ENCODE measurements around the gene SCEL. TPM values are rescaled to one million over a fixed set of nuclear protein-coding genes. Genes with fewer than 3 reads are reported as not detected.

The SCEL gene
- total and polyA plus RNA-seq, 2 of the 8 experiments (the other 6 are each of a cell fraction or from before 2014, with no cell fraction given), result not detected

DNA sequence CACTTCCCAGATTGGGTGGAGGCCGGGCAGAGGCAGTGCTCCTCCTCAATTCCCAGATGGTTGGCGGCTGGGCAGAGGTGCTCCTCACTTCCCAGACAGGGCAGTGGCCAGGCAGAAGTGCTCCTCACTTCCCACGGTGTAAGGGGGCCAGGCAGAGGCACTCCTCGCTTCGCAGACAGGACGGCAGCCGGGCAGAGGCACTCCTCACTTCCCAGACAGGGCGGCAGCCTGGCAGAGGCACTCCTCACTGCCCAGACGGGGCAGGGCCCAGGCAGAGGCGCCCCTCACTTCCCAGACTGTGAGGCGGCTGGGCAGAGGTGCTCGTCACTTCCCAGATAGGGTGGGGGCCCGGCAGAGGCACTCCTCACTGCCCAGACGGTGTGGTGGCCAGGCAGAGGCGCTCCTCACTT lies 125.3 kb downstream of the SCEL start:
- no peak overlapping the region for H3K9ac ChIP-seq (replicated peaks in 1 of 4; ENCODE audit: extremely low read depth in 1 of 4, low read depth in 3 of 4, low read length in 3 of 4)
- H4K8ac ChIP-seq (ENCODE audit: extremely low read depth, insufficient read depth, low read length), result no peak overlapping the region
- H4K91ac ChIP-seq (replicated peaks; ENCODE audit: insufficient read length, low read length), result no peak overlapping the region
- FAIRE-seq, result no peak
- H3K56ac ChIP-seq (replicated peaks; ENCODE audit: insufficient read length, low read depth, low read length), result no peak overlapping the region
- no peak overlapping the region for H2BK120ac ChIP-seq (replicated peaks; ENCODE audit: low read depth, low read length)
- H2BK20ac ChIP-seq (ENCODE audit: low read length), result no peak overlapping the region
- H3K4me3 ChIP-seq (ENCODE audit: extremely low read depth in 1 of 4, insufficient read depth in 2 of 4, low read depth in 3 of 4, low read length in 4 of 4), result no peak overlapping the region
- H3K27me3 ChIP-seq (replicated peaks in 1 of 4; ENCODE audit: control insufficient read depth in 3 of 4, extremely low read depth in 1 of 4, insufficient read depth in 3 of 4, low read length in 3 of 4), result no peaks in the 10 kb centered on the region
- H2BK12ac ChIP-seq (ENCODE audit: low read depth, low read length), result no peak overlapping the region
- H3K4ac ChIP-seq (replicated peaks; ENCODE audit: insufficient read length, low read depth, low read length), result no peak overlapping the region
- H4K5ac ChIP-seq (ENCODE audit: insufficient read length, low read depth, low read length), result no peak overlapping the region
- H3K79me2 ChIP-seq (ENCODE audit: control insufficient read depth in 1 of 2, insufficient read depth in 2 of 2, low read length in 2 of 2), result no peaks in the 10 kb centered on the region
- no peak overlapping the region for H2AK5ac ChIP-seq (ENCODE audit: low read depth, low read length)
- H3K14ac ChIP-seq (ENCODE audit: insufficient read length), result no peak overlapping the region
- H3K79me1 ChIP-seq (ENCODE audit: low read depth, low read length), result no peaks in the 10 kb centered on the region
- no peak overlapping the region for H2BK5ac ChIP-seq (ENCODE audit: low read depth, low read length)
- peaks cover 3 to 27% of the 10 kb centered on the region in 2 experiments; a peak in 2 of 4 replicates for H3K9me3 ChIP-seq (ENCODE audit: insufficient read depth in 2 of 2, low read depth in 1 of 2, low read length in 1 of 2)
- H3K18ac ChIP-seq (ENCODE audit: extremely low read depth, low read length), result no peak overlapping the region
- POLR2A ChIA-PET (ENCODE audit: partially characterized antibody), result no interaction called here
- no peak overlapping the region for H2AFZ ChIP-seq (ENCODE audit: low read length)
- no peak overlapping the region for H3K27ac ChIP-seq (ENCODE audit: low read depth, low read length)
- no peaks in the 10 kb centered on the region for H3K4me1 ChIP-seq (replicated peaks in 1 of 4; ENCODE audit: control insufficient read depth in 3 of 4, insufficient read depth in 4 of 4, low read length in 3 of 4)
- 86% methylated on average over 12 of the region's 15 CpGs; no CpG with 5 or more reads in 1 of the 2 experiments for WGBS, 2 experiments (ENCODE audit: extremely low coverage in 1 of 2, insufficient coverage in 1 of 2, insufficient read length in 1 of 2, insufficient replicate concordance in 2 of 2, low coverage in 1 of 2, low lambda C conversion rate in 2 of 2, missing lambda C conversion rate in 1 of 2)
- CTCF ChIA-PET (ENCODE audit: partially characterized antibody), result no interaction called here
- H3K23me2 ChIP-seq (ENCODE audit: low read depth, low read length), result no peaks in the 10 kb centered on the region
- no peak overlapping the region for H3K23ac ChIP-seq (ENCODE audit: insufficient read length)
- H2BK15ac ChIP-seq (ENCODE audit: low read length), result no peak overlapping the region
- H4K20me1 ChIP-seq (replicated peaks in 1 of 2; ENCODE audit: control insufficient read depth in 1 of 2, insufficient read depth in 2 of 2, low read length in 2 of 2), result no peaks in the 10 kb centered on the region
- no peak overlapping the region for H3K4me2 ChIP-seq (ENCODE audit: insufficient read depth in 1 of 2, low read depth in 2 of 2, low read length in 2 of 2)
- H3K36me3 ChIP-seq (ENCODE audit: control insufficient read depth in 2 of 4, insufficient read depth in 4 of 4, low read length in 3 of 4), result no peaks in the 10 kb centered on the region
- no peak for DNase-seq (ENCODE audit: low read depth in 1 of 2, low spot score in 2 of 2)
- TF ChIP-seq CHD1 (IDR thresholded peaks at IDR 0.05; ENCODE audit: low read depth, low read length), result no peak
- TF ChIP-seq SP4 (IDR thresholded peaks at IDR 0.05; ENCODE audit: low read length), result no peak
- TF ChIP-seq RFX5 (IDR thresholded peaks at IDR 0.05; ENCODE audit: borderline replicate concordance, low read depth, low read length), result no peak
- TF ChIP-seq RNF2 (IDR thresholded peaks at IDR 0.05; ENCODE audit: borderline replicate concordance, low read depth, low read length, missing control alignments, poor library complexity, severe bottlenecking), result no peak
- TF ChIP-seq SP1 (IDR thresholded peaks at IDR 0.05; ENCODE audit: low read depth, low read length), result no peak
- TF ChIP-seq ZNF274 (IDR thresholded peaks at IDR 0.05; ENCODE audit: borderline replicate concordance, extremely low read depth, low read length), result no peak
- TF ChIP-seq GTF2F1 (IDR thresholded peaks at IDR 0.05; ENCODE audit: borderline replicate concordance, low read depth, low read length), result no peak
- TF ChIP-seq, protein P1, sequence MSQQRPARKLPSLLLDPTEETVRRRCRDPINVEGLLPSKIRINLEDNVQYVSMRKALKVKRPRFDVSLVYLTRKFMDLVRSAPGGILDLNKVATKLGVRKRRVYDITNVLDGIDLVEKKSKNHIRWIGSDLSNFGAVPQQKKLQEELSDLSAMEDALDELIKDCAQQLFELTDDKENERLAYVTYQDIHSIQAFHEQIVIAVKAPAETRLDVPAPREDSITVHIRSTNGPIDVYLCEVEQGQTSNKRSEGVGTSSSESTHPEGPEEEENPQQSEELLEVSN (IDR thresholded peaks at IDR 0.05), result no peak
- TF ChIP-seq NANOG (IDR thresholded peaks at IDR 0.05; ENCODE audit: insufficient read depth, low read depth, low read length, poor library complexity, severe bottlenecking), result no peak
- TF ChIP-seq SAP30 (IDR thresholded peaks at IDR 0.05; ENCODE audit: insufficient read depth, insufficient replicate concordance, low read length), result no peak
- TF ChIP-seq RXRA (IDR thresholded peaks at IDR 0.05; ENCODE audit: insufficient read depth, low read depth, low read length), result no peak
- no peak for TF ChIP-seq PHF8 (conservative IDR thresholded peaks at IDR 0.05; ENCODE audit: low read depth, low read length)
